Heart right ventricle (tissue), 16 donors: ENCODE data around the gene PDE2A. TPM values are rescaled to one million over a fixed set of nuclear protein-coding genes. Genes with fewer than 3 reads are reported as not detected.
A peak's percentile ranks its signal among the peaks of the same experiment; 100 is the strongest.

Source experiments
- ATAC-seq, 8 donors: fragments of 200-7000 bp; cut with Tn5 transposase; one replicate each; pipeline ENCODE4 v1.9.1; 2020; ENCODE audit warnings: mild to moderate bottlenecking in 8 of 8, moderate library complexity in 8 of 8, moderate number of reproducible peaks in 1 of 8
- DNase-seq, 2 donors: peaks; one replicate each; pipeline ENCODE4 v3.0.0-alpha.2; 2020
- H3K27ac ChIP-seq, 10 donors: fragments of 200-600 bp; sonication (generic) in 2 of 10; one replicate each; pipeline versions ENCODE4 v1.5.0 to v1.8.0; 2020 to 2022; ENCODE audit warnings: mild to moderate bottlenecking in 3 of 10
- H3K27me3 ChIP-seq, 7 donors: fragments of 200-600 bp; one replicate each; pipeline ENCODE4 v1.8.0; 2021 to 2022; ENCODE audit warnings: mild to moderate bottlenecking in 2 of 7
- H3K36me3 ChIP-seq, 9 donors: fragments of 200-600 bp; sonication (generic) in 1 of 9; one replicate each; pipeline versions ENCODE4 v1.5.0 to v1.8.0; 2020 to 2022; ENCODE audit warnings: mild to moderate bottlenecking in 2 of 9
- H3K4me1 ChIP-seq, 9 donors: fragments of 200-600 bp; sonication (generic) in 1 of 9; one replicate each; pipeline versions ENCODE4 v1.5.0 to v1.8.0; 2020 to 2022; ENCODE audit warnings: mild to moderate bottlenecking in 4 of 9
- H3K4me3 ChIP-seq, 10 donors: fragments of 200-600 bp; sonication (generic) in 2 of 10; one replicate each; pipeline versions ENCODE4 v1.5.0 to v1.8.0; 2020 to 2022; ENCODE audit warnings: mild to moderate bottlenecking in 7 of 10, moderate library complexity in 2 of 10
- H3K9me3 ChIP-seq, 11 donors: fragments of 200-600 bp in 10 of 11; sonication (generic) in 2 of 11; one replicate each; pipeline versions ENCODE4 v1.5.0 to v1.8.0; 2013 to 2022; ENCODE audit warnings: mild to moderate bottlenecking in 2 of 11, control low read depth in 1 of 11, moderate library complexity in 1 of 11
- WGBS, 2 donors: extraction: QIAGEN DNeasy Blood & Tissue Kit; methylation state at CpG; one replicate each; pipeline ENCODE4 v1.1.7; 2013; ENCODE audit warnings: inconsistent platforms in 1 of 2; 5-methylcytosine and 5-hydroxymethylcytosine counted together
- intact Hi-C, 10 donors: fragments of 100-400 bp; cut with DNase I; formaldehyde crosslinking; loops; one replicate each; pipeline versions ENCODE4 v1.11.1 to v1.14.2; 2022
- polyA plus RNA-seq, 2 donors: library from polyadenylated mRNA; stranded (reverse); fragments of 200-250 nt; gene quantifications; one replicate each; pipeline ENCODE4 v1.2.3, GENCODE V29; 2013
- total RNA-seq, 10 donors: library from RNA; stranded (reverse); fragmentation: NEBNext Ultra II Directional in 3 of 10; extraction: Animal tissue kit (Norgen Biotek cat#: 25700) in 3 of 10; gene quantifications; one replicate each; pipeline versions ENCODE4 v1.2.1 to v1.2.4, GENCODE V29; 2021 to 2023
- TF ChIP-seq, protein P1 (sequence below), 9 donors: fragments of 200-600 bp; sonication (generic) in 2 of 9; IDR thresholded peaks; one replicate each; pipeline versions ENCODE4 v1.5.0 to v1.8.0; 2021 to 2022; ENCODE audit warnings: antibody characterized with exemption in 9 of 9, mild to moderate bottlenecking in 5 of 9, moderate library complexity in 1 of 9
- donor health status: Arrhythmogenic right ventricular cardiomyopathy.
- donor health status: ischemic (EF 13 %, LVEDD 7.1; RV severe dilation, severe dysfunction).
- donor health status: healthy with polysubstance abuse.
- donor health status: DM: no; HTN: yes; CAD: no.
- donor health status: DM: no; HTN: no; CAD: no.
- donor health status: ischemic (EF 25% LVEDD 6.9; RV normal size, moderate dysfunction).
- donor health status: ischemic (EF 25% LVEDD 5.7; RV mildly dilated, moderate dysfunction).
- donor health status: healthy.
- donor health status: DM: yes; HTN: yes; CAD: no.
- donor health status: Ischemic cardiomyopathy.
- donor health status: ischemic (EF 35%, LVEDD 5.7; RV mildly dilated, moderate dysfunction).
- donor health status: nonischemic (EF 11% LVEDD 7.7; RV severe dilation, severe dysfunction).
- donor health status: DM: yes; HTN: yes; CAD: no.
- donor health status: PGD.
- donor health status: ischemic (EF 29% LVEDD 5.4; RV normal size, mild dysfunction).
- donor health status: nonischemic (EF 23%, LVEDD 6.1; RV moderate dilation, normal function).

PDE2A gene
- total and polyA plus RNA-seq, 12 donors: 10.4 to 47.6 (median 30.2) TPM

DNA sequence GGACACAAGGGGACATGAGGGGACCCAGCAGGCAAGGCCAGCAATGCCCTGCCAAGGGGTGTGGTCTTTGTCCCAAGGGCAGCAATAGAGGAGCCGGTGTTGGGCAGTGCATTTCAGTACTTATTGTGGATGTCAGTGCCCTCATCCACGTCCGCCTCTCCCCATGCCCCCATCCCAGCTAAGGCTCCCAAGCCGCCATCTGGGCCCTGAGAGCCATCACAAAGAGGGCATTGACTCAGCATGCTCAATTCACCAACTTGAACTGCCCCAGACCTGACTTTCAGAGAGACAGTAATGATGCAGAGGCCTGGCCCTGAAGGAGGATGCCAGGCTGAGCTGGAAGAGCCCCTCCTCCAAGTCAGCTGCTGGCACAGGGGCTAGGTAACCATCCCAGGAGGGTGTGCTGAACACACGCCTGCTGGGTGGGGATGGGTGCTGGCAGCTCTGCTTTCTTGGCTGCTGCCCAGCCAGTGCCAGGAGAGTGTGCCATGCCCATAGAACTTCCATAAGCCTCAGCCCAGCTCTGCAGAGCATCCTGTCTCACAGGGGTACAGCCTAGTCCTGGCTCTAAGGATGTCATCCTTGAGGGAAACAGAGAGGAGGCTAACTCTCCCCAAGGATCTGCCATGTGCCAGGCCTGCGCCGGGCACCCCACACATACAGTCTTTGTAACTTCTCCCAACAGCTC lies 46.5 kb downstream of the PDE2A start:
- Histone ChIP-seq H3K36me3 (no peaks in the 10 kb centered on the region), H3K4me3 (no peak overlapping the region), H3K27me3 (no peaks in the 10 kb centered on the region), H3K4me1 (peaks cover 44 to 87% (median 83%) of the 10 kb centered on the region in 9 donors), H3K27ac (peak overlapping the region in 9 of 10 donors; percentile 65 to 90 (median 85)), H3K9me3 (no peaks in the 10 kb centered on the region)
- peak in 6 of 8 donors; percentile 2 to 47 (median 20) for ATAC-seq
- DNase-seq: peak; percentile 47 to 52
- TF ChIP-seq, protein P1, sequence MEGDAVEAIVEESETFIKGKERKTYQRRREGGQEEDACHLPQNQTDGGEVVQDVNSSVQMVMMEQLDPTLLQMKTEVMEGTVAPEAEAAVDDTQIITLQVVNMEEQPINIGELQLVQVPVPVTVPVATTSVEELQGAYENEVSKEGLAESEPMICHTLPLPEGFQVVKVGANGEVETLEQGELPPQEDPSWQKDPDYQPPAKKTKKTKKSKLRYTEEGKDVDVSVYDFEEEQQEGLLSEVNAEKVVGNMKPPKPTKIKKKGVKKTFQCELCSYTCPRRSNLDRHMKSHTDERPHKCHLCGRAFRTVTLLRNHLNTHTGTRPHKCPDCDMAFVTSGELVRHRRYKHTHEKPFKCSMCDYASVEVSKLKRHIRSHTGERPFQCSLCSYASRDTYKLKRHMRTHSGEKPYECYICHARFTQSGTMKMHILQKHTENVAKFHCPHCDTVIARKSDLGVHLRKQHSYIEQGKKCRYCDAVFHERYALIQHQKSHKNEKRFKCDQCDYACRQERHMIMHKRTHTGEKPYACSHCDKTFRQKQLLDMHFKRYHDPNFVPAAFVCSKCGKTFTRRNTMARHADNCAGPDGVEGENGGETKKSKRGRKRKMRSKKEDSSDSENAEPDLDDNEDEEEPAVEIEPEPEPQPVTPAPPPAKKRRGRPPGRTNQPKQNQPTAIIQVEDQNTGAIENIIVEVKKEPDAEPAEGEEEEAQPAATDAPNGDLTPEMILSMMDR (IDR thresholded peaks at IDR 0.05): no peak
- 75 to 78% methylated on average over 7 of the region's 7 CpGs for WGBS, 2 donors
- intact Hi-C loops: no loop called here

DNA sequence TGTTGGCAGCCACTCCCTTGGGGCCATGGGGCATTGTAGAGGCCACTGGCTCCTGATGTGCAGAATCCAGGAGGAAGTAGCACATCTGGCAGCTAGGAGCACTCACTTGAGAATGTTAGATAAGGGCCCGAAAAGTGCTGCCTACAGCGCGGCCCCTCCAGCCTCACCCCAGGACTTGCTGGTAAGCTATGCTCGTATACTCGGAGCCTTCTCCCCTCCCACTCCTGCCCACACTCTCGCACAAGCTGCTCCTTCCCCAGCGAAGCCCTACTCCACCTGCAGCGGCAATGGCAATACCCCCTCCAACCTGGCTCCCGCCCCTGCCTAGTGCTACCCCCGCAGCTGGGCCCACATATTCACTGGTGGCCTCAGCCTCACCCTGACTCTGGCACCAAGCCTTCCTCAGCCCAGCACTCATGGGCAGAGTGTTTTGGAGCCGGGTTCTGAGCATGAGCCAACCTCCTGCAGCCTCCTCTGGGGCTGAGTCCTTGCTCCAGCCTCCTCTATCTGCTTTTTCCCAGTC lies 47.7 kb downstream of the PDE2A start:
- peak overlapping the region; percentile 46 to 90 (median 85) for H3K27ac ChIP-seq
- TF ChIP-seq, protein P1 (IDR thresholded peaks at IDR 0.05): no peak
- no peaks in the 10 kb centered on the region for H3K9me3 ChIP-seq
- H3K36me3 ChIP-seq: no peaks in the 10 kb centered on the region
- no peak overlapping the region for H3K4me3 ChIP-seq
- intact Hi-C loops: no loop called here
- H3K4me1 ChIP-seq: peaks cover 39 to 74% (median 70%) of the 10 kb centered on the region in 9 donors
- H3K27me3 ChIP-seq: no peaks in the 10 kb centered on the region
- ATAC-seq: peak in 3 of 8 donors; percentile 6 to 22 (median 7)
- WGBS, 2 donors: 39 to 44% methylated on average over 11 of the region's 11 CpGs
- DNase-seq: peak in 1 of 2 donors; percentile 46

DNA sequence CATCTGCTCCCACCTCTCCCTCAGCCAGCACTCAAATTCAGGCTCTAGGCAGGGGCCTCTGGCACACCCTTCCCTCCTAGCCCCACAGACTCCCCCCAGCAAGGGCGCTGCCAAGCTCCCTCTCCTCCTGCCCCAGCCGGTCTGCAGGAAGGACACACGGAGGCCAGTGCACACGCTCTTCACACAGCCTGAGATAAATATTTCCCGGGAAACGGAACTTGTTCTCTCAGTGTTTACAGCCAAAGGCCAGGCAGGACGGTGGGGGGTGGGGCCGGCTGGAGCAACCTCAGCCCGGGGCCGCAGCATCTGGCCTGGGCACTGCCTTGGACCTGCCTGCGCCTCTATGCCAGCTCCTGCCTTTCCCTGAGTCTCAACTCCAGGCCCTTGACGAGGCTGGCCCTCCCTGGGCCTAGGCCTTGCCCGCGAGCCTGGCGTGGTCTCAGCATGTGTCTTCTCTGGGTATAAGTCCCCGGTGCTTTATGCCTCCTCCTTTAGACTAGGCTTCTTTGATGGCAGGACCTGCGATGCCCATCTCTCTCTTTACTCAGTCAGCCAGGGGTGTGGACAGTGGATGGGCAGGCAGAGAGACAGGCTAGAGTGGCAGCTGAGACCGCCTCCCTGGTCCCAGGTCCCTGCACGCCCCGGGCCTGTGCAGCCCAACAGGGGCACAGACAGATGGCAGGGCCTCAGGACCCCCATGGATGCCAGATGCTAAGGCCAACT lies 48.4 kb downstream of the PDE2A start:
- H3K4me1 ChIP-seq: peaks cover 34 to 68% (median 64%) of the 10 kb centered on the region in 9 donors
- H3K4me3 ChIP-seq: peak overlapping the region in 1 of 10 donors; percentile 12
- H3K27ac ChIP-seq: peak overlapping the region; percentile 65 to 90 (median 85)
- intact Hi-C loops: no loop called here
- TF ChIP-seq, protein P1 (IDR thresholded peaks at IDR 0.05): no peak
- no peaks in the 10 kb centered on the region for H3K36me3 ChIP-seq
- DNase-seq (peak; percentile 72 to 73), ATAC-seq (peak; percentile 67 to 84 (median 74))
- whole genome bisulfite sequencing, 2 donors: 29 to 32% methylated on average over 20 of the region's 20 CpGs
- H3K27me3 ChIP-seq: no peaks in the 10 kb centered on the region
- H3K9me3 ChIP-seq: no peaks in the 10 kb centered on the region

DNA sequence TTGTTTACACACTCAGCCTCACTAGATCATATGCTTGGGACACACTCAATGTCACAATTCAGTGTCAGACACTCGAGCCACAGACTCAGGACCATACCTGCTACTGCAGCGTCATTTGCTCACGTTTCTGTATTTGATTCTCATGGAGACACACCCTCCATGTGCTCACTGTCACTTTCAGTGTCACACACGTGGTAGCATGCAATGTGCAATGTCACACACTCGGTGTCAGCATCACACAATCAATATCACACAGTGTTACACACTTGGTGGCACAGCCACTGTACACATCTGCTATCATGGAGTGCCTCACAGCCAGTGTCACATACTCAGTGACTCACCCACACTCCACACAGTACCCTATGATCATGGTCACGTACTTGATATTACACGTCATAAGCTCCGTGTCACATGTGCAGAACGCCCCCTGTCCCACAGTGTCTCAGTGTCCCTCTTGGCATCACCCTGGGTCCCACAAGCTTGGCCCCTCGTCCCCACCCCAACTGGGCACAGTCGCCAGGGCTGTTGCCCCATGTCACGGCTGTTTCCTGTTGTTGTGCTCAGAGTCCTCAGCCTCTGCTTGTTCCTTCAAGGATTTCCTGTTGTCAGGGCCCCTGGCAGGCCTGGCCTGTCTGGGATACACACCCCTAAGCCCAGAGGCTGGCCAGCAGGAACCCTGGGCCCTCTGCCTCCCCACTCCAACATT lies 49.6 kb downstream of the PDE2A start:
- DNase-seq (peak; percentile 37 to 47), ATAC-seq (peak in 7 of 8 donors; percentile 29 to 69 (median 54))
- H3K27ac ChIP-seq: peak overlapping the region; percentile 65 to 90 (median 85)
- no peaks in the 10 kb centered on the region for H3K27me3 ChIP-seq
- H3K4me3 ChIP-seq: no peak overlapping the region
- 56 to 57% methylated on average over 12 of the region's 12 CpGs for WGBS, 2 donors
- TF ChIP-seq, protein P1 (IDR thresholded peaks at IDR 0.05): peak in 1 of 9 donors; percentile 17
- intact Hi-C loops: no loop called here
- no peaks in the 10 kb centered on the region for H3K36me3 ChIP-seq
- H3K9me3 ChIP-seq: no peaks in the 10 kb centered on the region
- H3K4me1 ChIP-seq: peaks cover 33 to 56% (median 52%) of the 10 kb centered on the region in 9 donors
